GM19043 (cell line): ENCODE results near the gene B3GAT3.
"Not testable (repeated sequence)": the region's sequence is repeated elsewhere in the genome, so short reads cannot be mapped to it uniquely, and the experiment has no call there.

Experiments used
- ATAC-seq: cut with Tn5 transposase; IDR thresholded peaks from one replicate; pipeline ENCODE4 v1.9.1; 2021; ENCODE audit warnings: low read depth; ENCODE audit not compliant: unreplicated experiment

B3GAT3 gene

GRCh38 chr11:62580959-62581715 lies 40.6 kb downstream of the B3GAT3 start:
- no peak for ATAC-seq

- no peak for ATAC-seq
Observed at GRCh38 chr11:62579252-62579651, 42.5 kb downstream of the B3GAT3 start.

- ATAC-seq = no peak
Observed at GRCh38 chr11:62578541-62578940, 43.2 kb downstream of the B3GAT3 start.

GRCh38 chr11:62577046-62577714 lies 44.6 kb downstream of the B3GAT3 start:
- ATAC-seq = no peak

GRCh38 chr11:62575837-62576236 lies 45.9 kb downstream of the B3GAT3 start:
- ATAC-seq = no peak

GRCh38 chr11:62575156-62575555 lies 46.6 kb downstream of the B3GAT3 start:
- no peak for ATAC-seq

GRCh38 chr11:62574363-62575071 lies 47.3 kb downstream of the B3GAT3 start:
- peak; percentile 9 for ATAC-seq

- peak; percentile 86 for ATAC-seq
Observed at GRCh38 chr11:62573592-62574362, 48.0 kb downstream of the B3GAT3 start, which contains the start of gene EEF1G. Gene EEF1G, minus strand, starts transcription at chr11:62573891. Its CDS starts 49 bp downstream, at chr11:62573842.

- no peak for ATAC-seq
Observed at GRCh38 chr11:62573006-62573591, 48.7 kb downstream of the B3GAT3 start.

- ATAC-seq = no peak
Observed at GRCh38 chr11:62572431-62572830, 49.4 kb downstream of the B3GAT3 start.

- not testable (repeated sequence) for ATAC-seq
Observed at GRCh38 chr11:62571493-62571892, 50.3 kb downstream of the B3GAT3 start.

- ATAC-seq = not testable (repeated sequence)
Observed at GRCh38 chr11:62570903-62571302, 50.9 kb downstream of the B3GAT3 start.

GRCh38 chr11:62569611-62570010 lies 52.2 kb downstream of the B3GAT3 start:
- no peak for ATAC-seq

- no peak for ATAC-seq
Observed at GRCh38 chr11:62567018-62567633, 54.7 kb downstream of the B3GAT3 start.

GRCh38 chr11:62566247-62566646 lies 55.5 kb downstream of the B3GAT3 start:
- ATAC-seq = no peak
